ENCODE data around the gene SLIT3. TPM values are rescaled to one million over a fixed set of nuclear protein-coding genes. Genes with fewer than 3 reads are reported as not detected.

Gene SLIT3
- total RNA-seq, 1 donor from 2014 or later: 31.8 TPM

GRCh38 chr5:168836603-168837231, 464.2 kb downstream of the SLIT3 start:
- Mint-ChIP-seq H3K4me1 (ENCODE audit: unreplicated experiment) (no peaks in the 10 kb centered on the region), H3K9me3 (ENCODE audit: unreplicated experiment) (no peaks in the 10 kb centered on the region), H3K27ac (ENCODE audit: unreplicated experiment) (no peak overlapping the region), H3K36me3 (ENCODE audit: unreplicated experiment) (peaks cover 2% of the 10 kb centered on the region), H3K4me3 (ENCODE audit: unreplicated experiment) (no peak overlapping the region), H3K27me3 (ENCODE audit: unreplicated experiment) (no peaks in the 10 kb centered on the region)
- no peak for TF ChIP-seq CTCF (IDR thresholded peaks at IDR 0.05)
- no peak for DNase-seq (ENCODE audit: extremely low spot score, unreplicated experiment)

GRCh38 chr5:168833936-168834335, 467.0 kb downstream of the SLIT3 start:
- Mint-ChIP-seq H3K36me3 (ENCODE audit: unreplicated experiment) (peaks cover 2% of the 10 kb centered on the region), H3K27ac (ENCODE audit: unreplicated experiment) (no peak overlapping the region)

GRCh38 chr5:168833383-168833782, 467.6 kb downstream of the SLIT3 start:
- DNase-seq (ENCODE audit: extremely low spot score, unreplicated experiment): no peak
- Mint-ChIP-seq H3K27me3 (ENCODE audit: unreplicated experiment) (no peaks in the 10 kb centered on the region), H3K9me3 (ENCODE audit: unreplicated experiment) (no peaks in the 10 kb centered on the region), H3K27ac (ENCODE audit: unreplicated experiment) (no peak overlapping the region), H3K36me3 (ENCODE audit: unreplicated experiment) (peaks cover 2% of the 10 kb centered on the region), H3K4me3 (ENCODE audit: unreplicated experiment) (no peak overlapping the region), H3K4me1 (ENCODE audit: unreplicated experiment) (no peaks in the 10 kb centered on the region)
- TF ChIP-seq CTCF (IDR thresholded peaks at IDR 0.05): no peak

More at GRCh38 chr5:168833936-168834335, 467.0 kb downstream of the SLIT3 start:
- DNase-seq (ENCODE audit: extremely low spot score, unreplicated experiment): no peak
- no peaks in the 10 kb centered on the region for H3K4me1 Mint-ChIP-seq (ENCODE audit: unreplicated experiment)
- H3K27me3 Mint-ChIP-seq (ENCODE audit: unreplicated experiment): no peaks in the 10 kb centered on the region
- no peaks in the 10 kb centered on the region for H3K9me3 Mint-ChIP-seq (ENCODE audit: unreplicated experiment)
- TF ChIP-seq CTCF (IDR thresholded peaks at IDR 0.05): no peak
- no peak overlapping the region for H3K4me3 Mint-ChIP-seq (ENCODE audit: unreplicated experiment)

- no peak for TF ChIP-seq CTCF (IDR thresholded peaks at IDR 0.05)
- H3K27me3 Mint-ChIP-seq (ENCODE audit: unreplicated experiment): no peaks in the 10 kb centered on the region
- DNase-seq (ENCODE audit: extremely low spot score, unreplicated experiment): no peak
- no peak overlapping the region for H3K4me3 Mint-ChIP-seq (ENCODE audit: unreplicated experiment)
- no peaks in the 10 kb centered on the region for H3K9me3 Mint-ChIP-seq (ENCODE audit: unreplicated experiment)
- H3K27ac Mint-ChIP-seq (ENCODE audit: unreplicated experiment): no peak overlapping the region
- H3K4me1 Mint-ChIP-seq (ENCODE audit: unreplicated experiment): no peaks in the 10 kb centered on the region
- peaks cover 2% of the 10 kb centered on the region for H3K36me3 Mint-ChIP-seq (ENCODE audit: unreplicated experiment)
Measured at GRCh38 chr5:168832308-168832707, 468.6 kb downstream of the SLIT3 start.

- DNase-seq (ENCODE audit: extremely low spot score, unreplicated experiment): no peak
- no peak overlapping the region for H3K4me3 Mint-ChIP-seq (ENCODE audit: unreplicated experiment)
- H3K27me3 Mint-ChIP-seq (ENCODE audit: unreplicated experiment): no peaks in the 10 kb centered on the region
- no peak for TF ChIP-seq CTCF (IDR thresholded peaks at IDR 0.05)
- H3K36me3 Mint-ChIP-seq (ENCODE audit: unreplicated experiment): peaks cover 2% of the 10 kb centered on the region
- H3K4me1 Mint-ChIP-seq (ENCODE audit: unreplicated experiment): no peaks in the 10 kb centered on the region
- H3K27ac Mint-ChIP-seq (ENCODE audit: unreplicated experiment): no peak overlapping the region
- no peaks in the 10 kb centered on the region for H3K9me3 Mint-ChIP-seq (ENCODE audit: unreplicated experiment)
Measured at GRCh38 chr5:168831383-168831782, 469.6 kb downstream of the SLIT3 start.
